SK-N-SH treated with all-trans-retinoic acid at 6 μM for 48 hours (cell line): ENCODE results near the gene DLG2.

Source experiments
- CSDC2 ChIP-seq: fragments of 250-450 bp; sonication (Bioruptor Pico); IDR thresholded peaks from 2 replicates; pipeline ENCODE4 v1.5.0; 2020; ENCODE audit warnings: mild to moderate bottlenecking, moderate library complexity
- GLIS3 ChIP-seq: fragments of 250-450 bp; sonication (Bioruptor Pico); IDR thresholded peaks from 2 replicates; pipeline ENCODE4 v1.5.0; 2020; ENCODE audit warnings: mild to moderate bottlenecking, moderate library complexity
- OSR1 ChIP-seq: fragments of 250-450 bp; sonication (Bioruptor Pico); IDR thresholded peaks from 2 replicates; pipeline ENCODE4 v1.8.0; 2022; ENCODE audit warnings: moderate library complexity, mild to moderate bottlenecking, inconsistent platforms
- PPARA ChIP-seq: fragments of 250-450 bp; sonication (Bioruptor Pico); IDR thresholded peaks from 2 replicates; pipeline ENCODE4 v1.5.0; 2020; ENCODE audit warnings: mild to moderate bottlenecking, borderline replicate concordance
- ZNF8 ChIP-seq: fragments of 450-650 bp; formaldehyde crosslinking; IDR thresholded peaks from 2 replicates; pipeline ENCODE4 v1.5.0; 2020; ENCODE audit warnings: mild to moderate bottlenecking, moderate library complexity
- TF ChIP-seq, protein P1 (sequence below): fragments of 250-450 bp; sonication (Bioruptor Pico); IDR thresholded peaks from 2 replicates; pipeline ENCODE4 v1.5.1; 2020; ENCODE audit warnings: low read depth, mild to moderate bottlenecking, moderate library complexity
- TF ChIP-seq, protein P2 (sequence below): fragments of 250-450 bp; sonication (Bioruptor Pico); IDR thresholded peaks from 2 replicates; pipeline ENCODE4 v1.5.0; 2020; ENCODE audit warnings: mild to moderate bottlenecking, moderate library complexity

DNA sequence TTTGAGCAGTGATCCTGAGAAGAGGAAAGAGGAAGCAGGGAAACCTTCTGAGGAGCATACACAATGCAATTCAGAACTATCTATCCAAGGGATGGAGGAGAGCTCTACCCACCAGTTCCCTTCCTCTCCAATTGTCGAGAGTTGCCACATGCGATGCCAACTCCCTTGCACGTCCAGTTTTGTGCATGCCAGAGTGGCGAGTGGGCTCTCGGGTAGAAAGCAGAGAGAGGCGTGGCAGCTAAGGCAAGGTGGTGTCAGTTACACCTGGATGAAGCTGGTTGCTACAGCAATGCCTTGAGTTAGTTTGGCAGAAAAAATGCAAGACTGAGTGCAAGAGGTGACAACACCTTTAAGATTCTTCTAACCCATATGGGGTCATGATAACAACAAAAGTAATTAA, 1920.6 kb downstream of the DLG2 start:
- TF ChIP-seq PPARA (CRISPR knock-in tag) (no peak), OSR1 (CRISPR knock-in tag) (no peak), ZNF8 (CRISPR knock-in tag) (no peak), GLIS3 (no peak), CSDC2 (CRISPR knock-in tag) (no peak)
- TF ChIP-seq, protein P1, sequence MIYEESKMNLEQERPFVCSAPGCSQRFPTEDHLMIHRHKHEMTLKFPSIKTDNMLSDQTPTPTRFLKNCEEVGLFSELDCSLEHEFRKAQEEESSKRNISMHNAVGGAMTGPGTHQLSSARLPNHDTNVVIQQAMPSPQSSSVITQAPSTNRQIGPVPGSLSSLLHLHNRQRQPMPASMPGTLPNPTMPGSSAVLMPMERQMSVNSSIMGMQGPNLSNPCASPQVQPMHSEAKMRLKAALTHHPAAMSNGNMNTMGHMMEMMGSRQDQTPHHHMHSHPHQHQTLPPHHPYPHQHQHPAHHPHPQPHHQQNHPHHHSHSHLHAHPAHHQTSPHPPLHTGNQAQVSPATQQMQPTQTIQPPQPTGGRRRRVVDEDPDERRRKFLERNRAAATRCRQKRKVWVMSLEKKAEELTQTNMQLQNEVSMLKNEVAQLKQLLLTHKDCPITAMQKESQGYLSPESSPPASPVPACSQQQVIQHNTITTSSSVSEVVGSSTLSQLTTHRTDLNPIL: no peak
- TF ChIP-seq, protein P2, sequence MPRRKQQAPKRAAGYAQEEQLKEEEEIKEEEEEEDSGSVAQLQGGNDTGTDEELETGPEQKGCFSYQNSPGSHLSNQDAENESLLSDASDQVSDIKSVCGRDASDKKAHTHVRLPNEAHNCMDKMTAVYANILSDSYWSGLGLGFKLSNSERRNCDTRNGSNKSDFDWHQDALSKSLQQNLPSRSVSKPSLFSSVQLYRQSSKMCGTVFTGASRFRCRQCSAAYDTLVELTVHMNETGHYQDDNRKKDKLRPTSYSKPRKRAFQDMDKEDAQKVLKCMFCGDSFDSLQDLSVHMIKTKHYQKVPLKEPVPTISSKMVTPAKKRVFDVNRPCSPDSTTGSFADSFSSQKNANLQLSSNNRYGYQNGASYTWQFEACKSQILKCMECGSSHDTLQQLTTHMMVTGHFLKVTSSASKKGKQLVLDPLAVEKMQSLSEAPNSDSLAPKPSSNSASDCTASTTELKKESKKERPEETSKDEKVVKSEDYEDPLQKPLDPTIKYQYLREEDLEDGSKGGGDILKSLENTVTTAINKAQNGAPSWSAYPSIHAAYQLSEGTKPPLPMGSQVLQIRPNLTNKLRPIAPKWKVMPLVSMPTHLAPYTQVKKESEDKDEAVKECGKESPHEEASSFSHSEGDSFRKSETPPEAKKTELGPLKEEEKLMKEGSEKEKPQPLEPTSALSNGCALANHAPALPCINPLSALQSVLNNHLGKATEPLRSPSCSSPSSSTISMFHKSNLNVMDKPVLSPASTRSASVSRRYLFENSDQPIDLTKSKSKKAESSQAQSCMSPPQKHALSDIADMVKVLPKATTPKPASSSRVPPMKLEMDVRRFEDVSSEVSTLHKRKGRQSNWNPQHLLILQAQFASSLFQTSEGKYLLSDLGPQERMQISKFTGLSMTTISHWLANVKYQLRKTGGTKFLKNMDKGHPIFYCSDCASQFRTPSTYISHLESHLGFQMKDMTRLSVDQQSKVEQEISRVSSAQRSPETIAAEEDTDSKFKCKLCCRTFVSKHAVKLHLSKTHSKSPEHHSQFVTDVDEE (CRISPR knock-in tag): no peak
